ENCODE results near the gene GPRC5B. TPM values are rescaled to one million over a fixed set of nuclear protein-coding genes. Genes with fewer than 3 reads are reported as not detected.

Gene GPRC5B, protein sequence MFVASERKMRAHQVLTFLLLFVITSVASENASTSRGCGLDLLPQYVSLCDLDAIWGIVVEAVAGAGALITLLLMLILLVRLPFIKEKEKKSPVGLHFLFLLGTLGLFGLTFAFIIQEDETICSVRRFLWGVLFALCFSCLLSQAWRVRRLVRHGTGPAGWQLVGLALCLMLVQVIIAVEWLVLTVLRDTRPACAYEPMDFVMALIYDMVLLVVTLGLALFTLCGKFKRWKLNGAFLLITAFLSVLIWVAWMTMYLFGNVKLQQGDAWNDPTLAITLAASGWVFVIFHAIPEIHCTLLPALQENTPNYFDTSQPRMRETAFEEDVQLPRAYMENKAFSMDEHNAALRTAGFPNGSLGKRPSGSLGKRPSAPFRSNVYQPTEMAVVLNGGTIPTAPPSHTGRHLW
- total RNA-seq, result 122 TPM

DNA sequence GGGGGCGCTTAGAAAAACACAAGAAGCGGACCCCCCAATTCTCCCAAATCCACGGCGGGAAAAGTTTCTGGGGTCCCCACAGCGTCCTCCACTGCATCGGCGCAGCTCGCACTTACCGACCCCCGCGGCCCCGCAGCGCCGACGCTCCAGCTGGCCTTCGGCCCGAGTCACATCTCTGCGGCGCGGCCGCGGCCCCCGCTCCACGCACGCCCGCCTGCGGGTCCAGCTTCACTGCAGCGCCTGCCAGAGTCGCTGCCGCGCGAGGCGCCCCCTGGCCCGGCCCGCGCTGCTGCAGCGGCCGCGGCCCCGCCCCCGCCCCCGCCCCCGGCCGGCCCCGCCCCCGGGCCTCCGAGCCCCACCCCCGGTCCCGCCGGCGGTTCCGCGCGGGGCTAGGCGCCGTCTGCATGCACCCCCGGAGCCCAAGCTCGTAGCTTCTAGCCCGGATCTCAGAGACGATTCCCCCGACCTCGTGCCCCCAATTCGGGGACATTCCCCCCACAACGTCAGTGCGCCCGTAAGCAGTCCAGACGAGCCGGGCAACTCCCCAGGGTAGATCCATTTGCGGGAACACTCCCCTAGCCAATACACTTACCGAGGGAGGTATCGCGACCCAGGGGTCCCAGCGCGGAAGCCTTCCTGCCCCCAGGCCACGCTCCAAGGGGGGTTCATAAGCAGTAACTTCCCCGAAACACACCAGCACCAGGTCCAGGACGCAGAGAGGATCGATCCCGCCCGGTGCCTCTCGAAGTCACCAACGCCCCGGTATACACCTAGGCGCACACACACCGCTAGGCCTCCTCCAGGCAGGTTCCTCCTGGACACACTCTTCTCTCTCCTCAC is at the start of gene GPRC5B:
GPRC5B (minus strand) TSS at position 238 of the 840 bp plus-strand sequence. CDS start 12,003 bp downstream, outside the sequence.
- ATAC-seq, result peak; percentile 56
- DNase-seq (ENCODE audit: low spot score), result peak; percentile 79
- intact Hi-C loops (cut with DNase I), result loop anchor here (5.0 to 10.0 kb wide), 3 partner anchors 170 to 330 kb away; partner anchors contain the start of genes IQCK, KNOP1 and VPS35L

DNA sequence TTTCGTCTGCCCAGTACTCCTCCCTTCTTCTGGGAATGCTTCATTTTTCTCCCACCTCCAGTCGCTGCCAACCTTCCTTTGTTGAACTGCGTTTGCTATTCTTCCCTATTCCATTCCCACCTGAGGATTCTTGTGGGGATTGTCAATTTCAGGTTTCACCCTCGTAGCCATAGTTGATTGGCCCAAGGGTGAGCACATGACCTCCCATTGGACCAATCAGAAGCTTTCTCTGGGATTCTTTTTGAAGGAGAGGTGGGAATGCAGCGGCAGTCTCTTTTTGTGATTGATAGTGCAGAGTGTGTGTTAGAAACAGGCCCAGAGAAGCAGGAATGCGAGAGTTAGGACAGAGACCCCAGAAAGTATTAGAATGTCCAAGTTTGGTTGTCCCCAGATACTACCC is 49.1 kb upstream of the GPRC5B start:
- intact Hi-C loops (cut with DNase I), result no loop called here
- ATAC-seq (no peak), DNase-seq (ENCODE audit: low spot score) (no peak)

DNA sequence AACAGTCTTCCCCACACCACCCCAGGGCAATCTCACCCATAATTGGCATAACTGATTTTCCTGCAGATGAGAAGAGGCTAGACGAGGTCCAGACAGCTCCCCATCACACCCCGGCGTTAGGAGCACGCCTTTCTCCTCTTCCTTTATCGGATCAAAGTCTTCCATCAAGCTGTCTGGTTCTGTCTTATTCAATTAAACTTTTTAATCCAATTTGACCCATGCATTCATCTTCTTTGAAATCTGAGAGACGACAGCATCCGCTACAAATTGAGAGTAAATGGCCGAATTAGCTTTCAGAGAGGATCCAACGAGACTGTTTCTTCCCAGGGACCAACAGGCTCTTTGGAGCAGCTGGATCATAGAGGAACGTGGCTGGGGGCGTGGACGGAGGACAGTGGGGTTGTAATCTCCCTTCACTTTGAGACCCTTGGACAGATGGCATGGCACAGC is 44.4 kb upstream of the GPRC5B start:
- ATAC-seq, result no peak
- DNase-seq (ENCODE audit: low spot score), result no peak
- intact Hi-C loops (cut with DNase I), result no loop called here

DNA sequence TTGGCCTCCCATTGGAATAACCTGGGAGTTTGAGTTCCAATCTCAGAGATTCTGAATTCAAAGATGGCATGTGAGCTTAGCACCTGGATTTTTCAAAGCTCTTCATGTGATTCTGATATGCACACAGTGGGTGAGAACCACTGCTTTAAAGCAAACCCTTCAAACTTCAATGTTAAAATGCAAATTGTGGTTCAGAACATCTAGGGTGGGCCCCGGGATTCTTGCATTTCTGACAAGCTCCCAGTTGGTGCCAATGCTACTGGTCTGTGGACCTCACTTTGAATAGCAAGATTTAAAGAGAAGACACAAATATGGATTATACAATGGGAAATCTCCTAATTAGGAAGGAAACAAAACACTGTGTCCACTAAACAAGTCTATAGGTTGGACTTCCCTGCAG is 43.8 kb upstream of the GPRC5B start:
- intact Hi-C loops (cut with DNase I), result no loop called here
- no peak for ATAC-seq
- DNase-seq (ENCODE audit: low spot score), result no peak

DNA sequence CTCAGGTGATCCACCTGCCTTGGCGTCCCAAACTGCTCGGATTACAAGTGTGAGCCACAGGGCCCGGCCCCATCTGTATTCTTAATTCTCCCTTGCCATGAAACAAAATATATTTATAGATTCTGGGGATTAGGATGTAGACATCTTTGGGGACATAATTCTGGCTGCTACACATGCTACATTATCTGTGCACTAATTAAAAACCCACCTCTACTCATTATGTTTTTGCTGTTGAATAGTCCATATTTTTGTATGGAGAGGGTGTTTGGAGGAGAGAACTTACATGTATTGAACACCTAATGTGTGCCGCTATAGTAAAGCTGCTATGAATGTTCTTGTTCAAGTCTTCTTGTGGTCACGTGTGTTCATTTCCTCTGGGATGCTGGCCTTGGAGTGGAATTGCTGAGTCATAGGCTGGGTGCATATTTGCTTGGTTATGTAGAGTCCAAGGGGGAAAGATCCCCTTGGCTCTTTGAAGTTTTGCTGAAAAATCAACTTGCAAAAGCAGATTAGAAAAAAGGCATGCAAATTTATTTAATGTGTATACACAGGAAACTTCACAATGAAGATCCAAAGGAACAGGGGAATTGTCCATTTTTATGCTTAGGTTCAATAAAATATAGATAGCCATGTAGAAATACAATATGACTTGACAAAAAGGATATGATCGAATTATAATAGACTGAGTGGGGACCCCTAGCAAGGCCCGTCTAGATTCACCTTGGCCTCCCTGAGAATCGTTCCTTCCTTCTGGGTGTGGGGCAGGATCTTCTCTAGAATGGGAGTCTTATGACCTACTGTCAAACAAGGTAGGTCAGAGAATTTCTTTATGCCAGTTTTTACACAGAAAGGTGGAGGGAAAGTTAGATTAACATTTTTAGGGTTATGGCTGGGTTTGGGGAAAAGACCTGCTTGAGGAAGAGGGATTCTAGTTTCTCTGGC is 42.1 kb upstream of the GPRC5B start:
- ATAC-seq (no peak), DNase-seq (ENCODE audit: low spot score) (no peak)
- intact Hi-C loops (cut with DNase I), result no loop called here

DNA sequence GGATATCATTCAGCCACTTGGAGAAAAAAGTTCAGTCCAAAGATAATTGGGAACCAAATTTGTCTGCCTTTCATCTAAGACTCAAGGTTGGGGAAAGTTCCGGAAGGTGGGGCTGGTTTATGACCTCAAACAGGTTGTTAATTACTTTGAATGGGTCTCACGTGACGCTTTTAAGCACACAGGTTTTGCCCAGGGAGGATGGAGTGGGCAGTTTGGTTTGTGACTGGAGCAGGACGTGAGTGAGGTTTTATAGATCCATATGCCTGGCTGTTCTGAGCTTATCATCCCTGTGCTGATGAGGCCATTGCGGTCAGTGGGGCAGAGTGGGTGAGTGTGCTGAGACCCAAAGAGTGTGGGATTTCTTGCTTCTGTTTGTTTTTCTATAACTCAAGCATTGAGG is 38.7 kb upstream of the GPRC5B start:
- ATAC-seq (no peak), DNase-seq (ENCODE audit: low spot score) (no peak)
- intact Hi-C loops (cut with DNase I), result no loop called here

DNA sequence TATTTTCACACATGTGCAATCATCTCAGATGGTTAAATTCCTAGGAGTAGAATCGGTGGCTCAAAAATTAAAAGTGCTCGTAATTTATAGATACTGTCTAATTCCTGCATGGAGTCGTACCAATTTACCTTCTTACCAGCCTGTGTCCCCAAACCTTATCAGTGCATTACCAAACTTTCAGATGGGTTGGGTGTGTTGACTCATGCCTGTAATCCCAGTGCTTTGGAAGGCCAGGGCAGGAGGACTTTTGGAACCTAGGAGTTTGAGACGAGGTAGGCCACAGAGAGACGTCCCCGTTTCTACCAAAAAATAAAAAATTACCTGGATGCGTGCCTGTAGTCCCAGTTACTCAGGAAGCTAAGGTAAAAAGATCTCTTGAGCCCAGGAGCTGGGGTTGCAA is 34.5 kb upstream of the GPRC5B start:
- ATAC-seq (no peak), DNase-seq (ENCODE audit: low spot score) (no peak)
- intact Hi-C loops (cut with DNase I), result no loop called here

DNA sequence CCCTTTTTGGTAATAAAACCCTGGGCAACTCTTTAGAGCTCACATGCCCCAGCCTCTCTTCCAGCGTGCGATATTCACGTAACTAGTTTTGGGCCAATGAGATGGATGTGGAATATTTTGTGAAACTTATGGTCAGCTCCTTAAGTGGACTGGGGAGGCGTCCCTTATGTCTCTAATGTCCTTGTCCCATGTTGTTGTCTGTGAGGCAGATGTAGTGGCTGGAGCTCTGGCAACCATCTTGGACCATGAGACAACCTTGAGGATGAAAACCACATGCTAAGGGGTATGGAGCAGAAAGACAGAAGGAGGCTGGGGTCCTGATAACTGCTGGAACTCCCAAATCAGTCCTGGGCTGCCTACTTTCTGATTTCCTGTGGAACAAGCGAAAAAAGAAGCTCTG is 31.4 kb upstream of the GPRC5B start:
- intact Hi-C loops (cut with DNase I), result no loop called here
- ATAC-seq (no peak), DNase-seq (ENCODE audit: low spot score) (no peak)

DNA sequence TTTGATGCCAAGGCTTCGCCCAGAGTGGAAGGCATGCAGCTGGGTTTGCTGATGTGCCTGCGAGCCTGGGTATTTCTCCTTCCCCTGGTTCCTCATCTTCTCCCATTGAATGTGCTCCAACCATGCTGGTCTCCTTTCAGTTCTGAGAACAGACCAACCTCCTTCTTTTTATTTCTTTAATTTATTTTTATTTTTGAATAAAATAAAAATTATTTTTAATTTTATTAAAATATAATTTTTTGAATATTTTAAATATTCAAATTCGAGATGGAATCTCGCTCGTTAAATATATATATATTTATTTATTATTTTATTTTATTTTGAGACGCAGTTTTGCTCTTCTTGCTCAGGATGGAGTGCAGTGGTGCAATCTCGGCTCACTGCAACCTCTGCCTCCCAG is 30.2 kb upstream of the GPRC5B start:
- no peak for ATAC-seq
- DNase-seq (ENCODE audit: low spot score), result no peak
- intact Hi-C loops (cut with DNase I), result no loop called here

DNA sequence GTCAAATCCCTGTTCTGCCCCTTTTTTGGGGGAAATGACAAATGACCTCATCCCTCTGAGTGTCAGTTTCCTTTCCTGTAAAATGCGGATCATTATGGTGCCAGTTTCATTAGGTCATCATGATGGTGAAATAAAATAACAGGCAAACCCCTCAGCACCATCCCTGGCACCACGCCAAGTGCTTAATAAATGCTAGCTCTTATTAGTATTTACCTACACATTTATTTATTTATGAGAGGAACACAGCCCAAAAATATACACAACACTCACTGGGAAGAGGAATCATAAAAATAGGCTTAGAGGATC is 28.6 kb upstream of the GPRC5B start:
- ATAC-seq (no peak), DNase-seq (ENCODE audit: low spot score) (no peak)
- intact Hi-C loops (cut with DNase I), result no loop called here

DNA sequence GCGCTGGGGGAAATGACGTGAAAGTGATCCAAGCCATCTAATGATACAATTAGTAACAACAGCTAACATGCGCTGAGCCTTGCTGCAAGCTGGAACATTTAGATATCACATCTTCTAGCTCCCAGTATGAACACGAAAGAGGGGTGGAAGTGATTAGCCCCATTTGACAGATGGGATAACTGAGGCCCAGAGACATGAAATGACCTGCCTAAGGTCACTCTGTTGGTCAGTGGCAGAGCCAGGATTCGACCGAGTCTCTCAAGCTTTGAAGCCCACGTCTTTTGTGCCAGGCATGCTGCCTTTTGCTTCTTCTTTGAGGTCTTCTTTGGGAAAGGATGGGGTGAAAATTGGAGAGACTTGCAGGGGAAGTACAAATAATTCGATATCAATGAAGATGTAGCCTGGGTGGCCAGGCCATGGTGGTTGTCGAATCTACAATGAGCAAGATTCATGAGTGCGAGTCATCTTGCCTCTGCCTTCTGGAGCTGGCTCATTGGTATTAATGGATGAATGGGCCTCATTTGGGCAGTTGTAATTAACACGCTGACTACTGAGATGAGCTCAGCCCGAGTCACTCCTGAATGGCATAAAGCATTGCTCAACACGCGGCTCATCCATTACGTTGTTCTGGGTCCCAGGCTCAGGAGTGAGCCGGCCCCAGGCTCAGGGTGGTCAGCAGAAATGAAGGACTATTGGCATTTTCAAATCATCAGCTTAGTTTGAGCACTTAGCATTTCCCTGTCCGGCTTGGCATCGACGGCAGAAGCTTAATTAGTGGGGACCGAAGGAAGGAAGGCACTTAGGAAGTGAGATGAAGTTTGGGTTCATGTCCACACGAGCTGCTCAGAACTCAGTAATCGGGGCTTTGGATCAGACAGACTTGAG is 28.0 kb upstream of the GPRC5B start:
- intact Hi-C loops (cut with DNase I), result no loop called here
- no peak for DNase-seq (ENCODE audit: low spot score)
- no peak for ATAC-seq

DNA sequence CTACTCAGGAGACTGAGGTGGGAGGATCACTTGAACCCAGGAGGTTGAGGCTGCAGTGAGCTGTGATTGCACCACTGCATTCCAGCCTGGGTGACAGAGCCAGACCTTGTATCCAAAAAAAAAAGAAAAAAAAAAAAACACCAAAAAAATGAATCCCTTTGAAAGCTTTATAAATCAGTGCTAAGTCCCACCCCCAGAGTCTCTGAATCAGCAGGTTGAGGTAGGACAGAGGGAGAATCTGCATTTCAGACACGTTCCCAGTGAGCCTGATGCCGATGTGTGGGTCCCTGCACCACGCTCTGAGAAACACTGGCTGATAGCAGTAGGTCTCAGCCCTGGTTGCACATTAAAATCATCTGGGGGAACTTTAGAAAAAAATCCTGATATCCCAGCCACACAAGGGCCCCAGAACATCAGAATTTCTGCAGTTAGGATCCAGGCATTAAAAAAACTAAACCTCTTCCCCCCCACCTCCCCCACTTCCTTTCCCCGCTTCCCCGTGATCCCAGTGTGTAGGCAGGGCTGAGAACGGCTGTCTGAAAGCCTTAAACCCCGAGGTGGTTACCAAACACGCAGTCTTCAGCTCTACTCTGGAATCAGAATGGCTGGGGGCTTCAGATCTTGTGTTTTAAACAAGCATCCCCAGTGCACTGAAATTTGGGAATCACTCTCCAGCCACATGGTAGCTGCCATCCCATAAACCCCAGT is 27.3 kb upstream of the GPRC5B start:
- no peak for ATAC-seq
- intact Hi-C loops (cut with DNase I), result no loop called here

DNA sequence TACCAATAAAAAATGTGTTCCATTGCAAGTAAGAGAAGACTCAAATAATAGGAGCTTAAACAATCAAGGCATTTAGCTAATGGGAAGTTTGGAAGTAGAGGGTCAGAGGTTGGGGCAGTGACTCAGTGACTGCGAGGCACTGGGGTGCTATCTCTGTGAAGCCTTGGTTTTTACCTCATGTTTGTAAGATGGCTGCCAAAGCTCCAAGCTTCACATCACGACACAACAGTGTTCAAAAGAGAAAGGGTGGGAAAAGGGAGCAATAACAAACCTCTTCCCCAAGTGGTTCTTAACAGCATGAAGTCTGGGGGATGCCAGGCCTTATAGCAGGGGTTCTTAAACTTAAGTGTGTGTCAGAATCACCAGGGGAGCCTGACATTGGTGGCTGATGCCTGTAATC is 26.6 kb upstream of the GPRC5B start:
- DNase-seq (ENCODE audit: low spot score), result no peak
- intact Hi-C loops (cut with DNase I), result no loop called here
- no peak for ATAC-seq

More for the DNA sequence above, 27.3 kb upstream of the GPRC5B start:
- DNase-seq (ENCODE audit: low spot score), result no peak

DNA sequence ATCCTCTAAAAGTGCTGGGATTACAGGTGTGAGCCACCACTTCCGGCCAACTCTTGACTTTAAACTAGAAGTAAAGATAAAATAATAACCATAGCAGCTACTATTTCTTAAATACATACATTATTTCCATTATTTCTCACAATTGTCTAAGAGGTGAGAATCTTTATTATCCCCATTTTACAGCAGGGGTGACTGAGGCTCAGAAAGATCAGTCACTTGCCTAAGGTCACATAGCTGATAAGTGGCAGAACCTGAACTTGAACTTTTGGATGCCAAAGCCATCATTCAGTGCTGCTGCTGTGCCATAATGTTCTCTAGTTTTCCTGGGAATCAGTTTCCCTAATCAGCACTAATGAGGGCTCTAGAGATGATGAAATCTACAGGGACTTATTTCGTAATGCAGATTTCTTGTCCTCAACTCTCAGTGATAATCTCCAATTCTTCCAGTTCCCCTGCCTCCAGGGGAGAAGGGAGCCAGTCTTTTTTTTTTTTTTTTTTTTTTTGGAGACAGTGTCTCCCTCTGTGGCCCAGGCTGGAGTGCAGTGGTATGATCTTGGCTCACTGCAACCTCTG is 25.2 kb upstream of the GPRC5B start:
- ATAC-seq (no peak), DNase-seq (ENCODE audit: low spot score) (no peak)
- intact Hi-C loops (cut with DNase I), result no loop called here

DNA sequence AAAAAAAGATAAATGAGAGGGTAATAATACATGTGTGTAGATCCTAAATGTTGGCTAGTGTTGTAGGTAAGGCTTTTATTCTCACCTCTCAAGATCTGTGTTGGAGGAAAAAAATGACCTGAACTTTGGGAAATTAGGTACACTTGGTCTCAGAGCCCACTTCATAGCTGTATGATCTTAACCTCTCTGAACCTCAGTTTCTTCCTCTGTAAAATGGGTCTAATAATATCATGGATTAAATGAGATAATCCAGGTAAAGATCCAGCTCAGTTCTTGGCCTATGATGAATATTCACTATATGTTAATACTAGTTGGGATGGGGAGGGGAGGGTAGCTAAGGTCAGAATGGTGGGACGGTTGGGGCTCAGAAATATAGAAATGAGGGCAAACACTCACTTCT is 24.3 kb upstream of the GPRC5B start:
- intact Hi-C loops (cut with DNase I), result no loop called here
- no peak for DNase-seq (ENCODE audit: low spot score)
- ATAC-seq, result no peak

DNA sequence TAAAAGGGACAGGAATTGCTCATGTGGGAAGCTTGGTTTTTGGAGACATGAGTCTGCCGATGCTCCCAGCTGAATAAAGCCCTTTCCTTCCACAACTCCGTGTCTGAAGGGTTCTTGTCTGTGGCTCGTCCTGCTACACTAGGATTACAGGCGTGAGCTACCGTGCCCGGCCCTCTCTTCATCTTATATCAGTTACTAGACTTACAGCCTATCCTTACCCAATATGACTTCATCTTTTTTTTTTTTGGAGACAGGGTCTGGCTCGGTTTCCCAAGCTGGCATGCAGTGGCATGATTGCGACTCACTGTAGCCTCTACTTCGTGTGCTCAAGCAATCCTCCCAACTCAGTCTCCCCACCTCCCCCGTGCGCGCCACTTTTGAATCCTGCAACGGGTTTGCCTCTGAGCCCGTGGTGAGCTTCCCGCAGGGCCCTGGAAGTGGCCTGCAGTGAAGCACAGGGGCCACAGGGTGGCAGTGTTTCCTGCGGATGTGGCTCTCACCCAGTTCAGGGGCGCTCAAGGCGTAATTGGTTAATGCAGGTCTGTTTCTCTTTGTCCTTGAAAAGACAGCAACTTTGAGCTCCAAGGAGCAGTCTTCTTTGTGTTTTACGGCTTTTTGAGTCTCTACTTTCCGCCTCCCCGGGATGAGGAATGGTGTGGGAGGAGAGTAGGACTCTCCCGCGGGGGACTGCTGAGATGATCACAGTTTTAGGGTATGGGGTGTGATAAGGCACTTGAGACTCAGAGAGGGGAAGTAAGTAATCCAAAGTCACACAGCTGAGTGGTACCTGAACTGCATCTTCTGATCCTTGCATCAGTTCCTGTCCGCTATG is 22.7 kb upstream of the GPRC5B start:
- peak; percentile 69 for DNase-seq (ENCODE audit: low spot score)
- intact Hi-C loops (cut with DNase I), result no loop called here

DNA sequence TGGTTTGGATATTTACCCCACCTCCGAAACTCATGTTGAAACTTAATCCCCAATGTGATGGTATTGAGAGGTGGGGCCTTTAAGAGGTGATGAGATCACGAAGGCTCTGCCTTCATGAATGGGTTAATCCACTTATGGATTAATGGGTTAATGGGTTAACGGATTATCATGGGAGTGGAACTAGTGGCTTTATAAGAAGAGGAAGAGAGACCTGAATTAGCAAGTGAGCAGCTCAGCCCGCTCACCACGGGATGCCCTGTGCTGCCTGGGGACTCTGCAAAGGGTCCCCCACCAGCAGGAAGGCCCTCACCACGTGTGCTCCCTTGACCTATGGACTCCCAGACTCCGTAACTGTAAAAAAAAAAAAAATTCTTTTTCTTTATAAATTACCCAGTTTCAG is 16.5 kb upstream of the GPRC5B start:
- intact Hi-C loops (cut with DNase I), result no loop called here
- DNase-seq (ENCODE audit: low spot score) (no peak), ATAC-seq (no peak)

More for the DNA sequence above, 22.7 kb upstream of the GPRC5B start:
- peak; percentile 84 for ATAC-seq

Data from sciatic nerve (tissue), 2 donors.